HG03558 (cell line): ENCODE data around the gene OBI1.
"Not testable (repeated sequence)": the region's sequence is repeated elsewhere in the genome, so short reads cannot be mapped to it uniquely, and the experiment has no call there.

Experiments used
- ATAC-seq: cut with Tn5 transposase; IDR thresholded peaks from one replicate; pipeline ENCODE4 v1.9.1; 2021; ENCODE audit warnings: moderate number of reproducible peaks; ENCODE audit not compliant: unreplicated experiment; ENCODE audit errors: extremely low read depth

The OBI1 gene

DNA sequence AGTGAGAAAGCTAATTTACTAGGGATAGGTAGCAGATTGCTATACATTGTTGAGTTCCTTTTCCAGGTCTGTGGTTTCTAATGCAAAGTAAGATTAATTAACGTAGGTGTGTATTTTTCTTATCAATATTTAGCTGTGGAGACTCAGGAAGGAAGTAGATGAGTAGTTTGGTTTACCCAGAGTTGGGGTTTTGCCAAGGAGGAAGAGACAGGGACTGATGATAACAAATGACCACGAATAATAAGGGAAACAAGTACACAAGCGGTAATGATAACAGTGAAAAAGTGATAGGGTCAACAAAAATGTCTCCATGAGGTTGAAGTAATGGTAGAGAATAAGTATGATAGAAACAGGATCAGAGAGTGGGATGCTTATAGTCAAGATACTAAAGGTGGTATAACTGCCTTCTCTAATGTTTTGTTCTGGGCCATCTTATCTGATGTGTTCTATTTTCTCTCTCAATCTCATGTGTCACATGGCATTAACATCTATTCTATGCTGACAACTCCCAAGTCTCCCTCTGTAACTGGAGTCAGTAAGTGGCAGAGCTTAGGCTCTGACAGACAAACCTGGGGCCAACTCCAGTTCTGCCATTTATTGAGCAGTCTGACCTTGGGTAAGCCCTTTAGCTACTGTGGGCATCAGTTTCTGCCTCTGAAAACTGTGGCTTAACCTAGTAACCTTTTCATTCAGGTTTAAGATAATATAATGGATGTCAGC is 8.8 kb downstream of the OBI1 start:
- no peak for ATAC-seq

DNA sequence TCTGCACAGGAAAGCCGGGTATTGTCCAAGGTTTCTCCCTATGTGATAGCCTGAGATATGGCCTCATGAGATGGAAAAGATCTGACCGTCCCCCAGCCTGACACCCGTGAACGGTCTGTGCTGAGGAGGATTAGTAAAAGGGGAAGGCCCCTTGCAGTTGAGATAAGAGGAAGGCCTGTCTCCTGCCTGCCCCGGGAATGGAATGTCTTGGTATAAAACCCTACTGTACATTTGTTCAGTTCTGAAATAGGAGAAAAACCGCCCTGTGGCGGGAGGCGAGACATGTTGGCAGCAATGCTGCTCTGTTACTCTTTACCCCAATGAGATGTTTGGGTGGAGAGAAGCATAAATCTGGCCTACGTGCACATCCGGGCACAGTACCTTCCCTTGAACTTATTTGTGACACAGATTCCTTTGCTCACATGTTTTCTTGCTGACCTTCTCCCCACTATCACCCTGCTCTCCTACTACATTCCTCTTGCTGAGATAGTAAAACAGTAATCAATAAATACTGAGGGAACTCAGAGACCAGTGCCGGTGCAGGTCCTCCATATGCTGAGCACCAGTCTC is 11.8 kb downstream of the OBI1 start:
- not testable (repeated sequence) for ATAC-seq

DNA sequence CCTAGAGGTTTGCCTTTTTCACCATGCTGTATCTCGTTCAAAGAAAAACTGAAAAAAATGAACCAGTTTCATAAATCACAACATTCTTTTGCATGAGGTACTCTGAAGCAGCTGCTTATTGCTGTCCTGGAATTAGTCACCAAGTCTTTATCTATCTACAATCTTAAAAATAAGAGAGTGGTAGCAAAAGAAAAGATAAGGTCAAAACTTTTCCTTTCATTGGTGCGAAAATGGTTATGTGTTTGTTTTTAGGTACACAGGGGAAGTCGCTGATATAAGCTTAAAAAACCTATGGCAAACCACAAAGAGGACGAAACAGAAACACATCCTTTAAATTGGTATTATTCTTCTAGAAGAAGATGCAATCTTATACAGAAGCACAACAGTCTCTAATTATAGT is 20.7 kb downstream of the OBI1 start:
- ATAC-seq, result no peak

DNA sequence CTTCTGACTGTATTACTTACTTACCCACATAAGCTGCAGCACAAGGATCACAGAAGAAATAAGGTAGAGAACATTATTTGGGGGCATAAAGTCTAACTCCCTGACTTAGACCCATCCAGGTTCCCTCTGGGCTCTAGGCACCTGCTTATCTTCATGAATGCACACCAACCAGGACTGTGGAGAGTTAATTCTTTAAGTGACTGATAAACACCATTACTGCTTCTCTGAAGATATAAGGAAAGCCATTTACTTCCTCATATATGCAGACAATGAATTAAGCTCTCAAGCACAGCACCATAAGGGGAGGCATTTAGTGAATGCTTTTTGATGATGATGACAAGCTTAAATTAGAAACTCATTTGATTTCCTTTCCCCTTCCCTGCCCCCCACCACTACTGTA is 22.5 kb downstream of the OBI1 start:
- no peak for ATAC-seq

DNA sequence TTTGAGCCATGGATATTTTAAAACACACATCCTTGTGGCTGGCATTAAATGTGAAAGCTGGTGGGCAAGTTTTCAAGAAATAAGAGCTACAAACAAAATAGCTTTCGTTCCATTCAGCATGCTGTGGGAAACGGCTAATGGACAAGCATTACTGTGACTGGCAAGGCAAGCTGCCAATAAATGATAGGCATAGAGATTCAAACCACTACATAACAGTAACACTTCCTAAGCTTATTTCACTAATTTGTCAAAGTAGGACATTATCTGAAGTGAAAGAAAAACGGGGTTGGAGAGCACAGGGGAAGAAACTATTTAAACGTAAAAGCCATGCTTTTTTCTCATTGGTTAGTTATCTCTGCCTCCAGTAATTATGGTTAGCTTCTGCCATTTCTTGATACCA is 26.0 kb downstream of the OBI1 start:
- ATAC-seq, result no peak

DNA sequence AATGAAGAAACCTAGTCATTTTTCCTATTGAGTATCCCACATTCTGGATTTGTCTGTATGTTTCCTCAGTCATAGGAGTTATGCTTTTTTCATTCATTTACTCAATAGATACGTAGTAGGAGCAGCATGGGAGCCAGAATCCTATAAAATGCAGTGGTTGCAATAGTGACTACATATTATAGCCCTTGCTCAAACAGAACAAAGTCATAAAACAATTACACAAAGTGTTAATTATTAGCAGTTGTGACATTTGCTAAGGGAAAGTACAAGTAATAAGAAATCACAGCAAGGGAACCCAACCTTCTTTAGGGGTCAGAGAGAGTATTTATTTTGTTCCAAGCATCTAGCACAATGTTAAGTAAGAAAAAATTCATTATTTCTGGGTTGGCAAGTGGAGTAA is 27.9 kb downstream of the OBI1 start:
- ATAC-seq, result no peak

DNA sequence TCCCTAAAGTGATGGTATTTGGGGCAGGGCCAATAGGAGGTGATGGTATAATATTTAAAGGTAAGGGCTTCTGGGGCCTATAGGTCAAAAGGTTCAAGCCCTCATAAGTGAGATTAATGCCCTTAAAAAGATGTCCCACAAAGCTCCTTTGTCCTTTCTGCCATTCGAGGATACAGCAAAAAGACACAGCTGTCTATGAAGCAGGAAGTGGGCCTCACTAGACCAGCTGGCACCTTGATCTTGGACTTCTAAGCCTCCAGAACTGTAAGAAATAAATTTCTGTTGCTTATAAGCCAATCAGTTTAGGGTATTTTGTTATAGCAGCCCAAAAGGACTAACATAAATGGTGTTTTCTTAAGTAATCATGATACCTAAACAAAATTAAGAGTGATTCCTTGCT is 28.4 kb downstream of the OBI1 start:
- ATAC-seq, result no peak

DNA sequence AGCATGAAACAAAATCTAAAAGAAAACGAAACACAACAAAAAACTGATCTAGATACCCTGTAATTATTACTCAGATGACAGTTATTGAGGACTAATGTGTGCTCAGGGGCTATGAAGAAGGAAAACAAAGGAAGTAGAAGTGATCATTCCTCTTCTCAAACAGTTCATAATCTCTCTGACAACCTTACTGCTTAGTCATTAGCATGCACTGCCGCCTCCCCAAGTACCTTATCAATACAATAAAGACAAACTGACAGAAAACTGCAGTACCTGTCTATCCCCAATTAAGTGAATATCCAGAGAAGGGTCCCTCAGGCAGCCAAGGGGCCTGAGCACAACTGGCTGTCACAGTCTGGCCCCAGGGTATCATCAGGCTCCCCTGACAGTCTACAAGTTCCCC is 33.6 kb downstream of the OBI1 start:
- ATAC-seq, result no peak

DNA sequence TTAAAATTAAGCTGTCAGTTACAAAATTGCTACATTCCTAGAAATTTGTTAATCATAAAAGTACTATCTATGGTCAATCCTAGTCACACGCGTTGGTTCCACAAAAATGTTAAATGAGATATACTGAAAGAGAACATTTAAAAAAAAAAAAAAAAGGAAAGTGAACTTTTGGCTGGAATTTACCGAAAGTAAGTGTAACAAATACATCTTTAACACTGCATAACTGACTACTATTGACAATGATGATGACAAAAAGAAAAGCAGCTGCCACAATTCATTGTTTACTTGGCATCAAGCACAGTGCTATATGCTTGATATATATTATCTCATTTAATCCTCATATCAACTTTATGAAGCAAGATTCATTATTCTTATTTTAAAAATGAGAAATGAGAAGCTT is 35.8 kb downstream of the OBI1 start:
- no peak for ATAC-seq

DNA sequence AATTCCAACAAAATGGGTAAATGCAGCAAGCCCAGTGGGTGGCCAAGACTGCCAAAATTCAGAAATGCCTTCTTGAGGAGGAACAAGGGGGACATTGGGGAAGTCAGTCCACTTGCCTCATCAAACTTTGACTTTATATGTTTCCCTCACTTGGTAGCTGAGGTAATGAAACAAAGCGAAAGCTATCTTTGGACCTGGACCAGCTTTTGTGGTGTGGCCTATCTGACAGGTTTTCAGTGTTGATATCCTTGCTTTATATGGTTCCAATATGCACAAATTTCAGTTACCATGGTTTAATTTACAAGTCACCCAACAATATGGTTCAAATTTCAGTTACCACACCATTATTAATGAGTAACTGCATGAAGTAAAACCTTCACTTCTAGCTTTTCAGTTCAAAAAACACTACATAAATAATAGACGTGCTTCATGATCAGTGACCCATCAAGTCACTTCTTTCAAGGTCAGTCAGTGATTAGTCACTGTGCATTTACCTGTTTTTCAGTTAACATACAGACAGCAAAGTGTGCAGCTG is 38.0 kb downstream of the OBI1 start:
- no peak for ATAC-seq

DNA sequence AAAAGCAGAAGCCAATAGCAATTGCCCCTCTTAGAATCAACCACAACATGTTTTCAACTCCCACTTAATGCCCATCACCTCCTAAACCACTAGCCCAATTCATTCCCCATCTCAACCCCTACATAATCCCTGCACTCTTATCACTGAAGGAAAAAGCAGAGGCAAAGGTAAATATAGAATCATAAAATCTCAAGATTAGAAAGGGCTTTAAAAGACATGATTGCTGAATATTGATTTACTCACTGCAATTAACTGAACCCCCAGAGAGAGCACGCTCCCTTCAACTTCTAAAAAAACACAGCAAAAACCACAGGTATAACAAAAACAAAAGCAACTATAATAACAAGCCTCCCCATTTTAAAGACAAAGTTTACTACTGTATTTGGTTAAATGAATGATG is 40.5 kb downstream of the OBI1 start:
- no peak for ATAC-seq

DNA sequence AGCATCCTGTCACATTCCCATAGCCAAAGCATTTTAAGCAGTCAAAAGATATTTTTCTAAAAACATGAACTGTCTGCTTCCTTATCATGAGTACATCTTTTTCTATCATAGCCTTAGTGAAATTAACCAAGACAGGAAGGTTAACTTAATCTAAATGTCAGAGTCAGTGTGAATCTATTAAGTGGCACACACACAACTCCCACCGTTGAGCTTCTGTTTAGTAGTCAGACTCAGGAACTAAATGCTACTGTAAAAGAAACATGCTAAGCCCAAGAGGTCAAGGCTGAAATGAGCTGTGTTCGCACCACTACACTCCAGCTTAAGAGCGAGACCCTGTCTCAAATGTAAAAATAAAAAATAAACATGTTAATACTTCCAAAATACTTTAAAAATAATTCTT is 47.9 kb downstream of the OBI1 start:
- ATAC-seq, result no peak

DNA sequence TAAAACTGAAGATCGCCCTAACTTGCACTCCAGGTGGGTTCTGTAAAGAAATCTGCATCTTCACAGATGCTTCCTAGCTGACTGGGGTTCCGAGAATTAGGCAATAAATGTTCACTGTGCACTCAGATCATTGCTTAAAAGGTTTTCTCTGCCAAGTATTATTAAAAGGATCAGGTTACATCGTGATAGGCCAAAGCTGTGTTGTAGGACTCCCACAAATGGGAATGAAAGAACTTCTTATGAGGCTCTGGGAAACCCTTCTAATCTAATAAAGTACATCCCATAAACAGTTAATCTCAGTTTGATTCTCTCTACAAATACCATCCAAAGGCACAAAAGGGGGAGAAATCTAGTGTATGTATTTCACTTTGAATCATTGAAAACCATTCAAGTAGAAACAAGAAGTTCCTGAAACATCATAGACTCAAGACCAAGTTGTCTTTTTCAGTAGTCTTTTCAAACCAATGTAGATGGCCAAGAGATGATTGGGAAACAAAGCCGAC is 48.5 kb downstream of the OBI1 start:
- ATAC-seq, result no peak

DNA sequence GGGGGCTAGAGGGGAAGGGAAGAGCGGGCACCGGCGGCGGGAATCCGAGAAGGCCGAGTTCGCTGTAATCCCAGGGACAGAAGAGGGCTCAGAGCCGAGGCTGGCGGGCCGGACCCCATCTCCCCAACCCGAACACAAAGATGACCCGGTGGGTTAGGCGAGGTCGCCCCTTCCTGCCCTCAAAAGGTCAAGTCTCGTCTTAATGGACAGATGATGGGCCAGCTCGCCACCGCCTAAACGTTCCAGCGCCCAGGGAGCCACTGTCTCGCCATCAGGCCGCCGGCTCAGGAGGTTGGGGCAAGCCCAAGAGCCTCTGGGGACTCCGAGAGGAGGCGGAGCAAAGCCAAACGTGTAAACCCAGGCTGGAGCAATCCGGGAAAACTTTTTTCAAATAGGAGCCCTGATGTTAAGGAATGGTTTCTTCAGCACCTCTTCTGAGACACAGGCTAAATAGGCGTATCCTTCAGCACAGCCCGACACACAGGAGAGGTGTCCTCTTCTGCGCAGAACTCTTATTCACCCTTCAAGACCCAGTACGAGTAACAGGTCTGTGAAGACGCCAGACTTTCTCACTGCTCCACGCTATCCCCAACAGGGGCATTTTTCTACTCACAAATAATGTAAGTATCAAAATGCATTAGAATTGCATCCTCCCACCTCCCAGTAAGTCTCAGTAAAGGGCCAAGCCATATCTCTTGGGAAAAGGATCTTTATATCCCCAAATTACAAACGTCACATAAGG is 49.3 kb downstream of the OBI1 start:
- ATAC-seq, result no peak

DNA sequence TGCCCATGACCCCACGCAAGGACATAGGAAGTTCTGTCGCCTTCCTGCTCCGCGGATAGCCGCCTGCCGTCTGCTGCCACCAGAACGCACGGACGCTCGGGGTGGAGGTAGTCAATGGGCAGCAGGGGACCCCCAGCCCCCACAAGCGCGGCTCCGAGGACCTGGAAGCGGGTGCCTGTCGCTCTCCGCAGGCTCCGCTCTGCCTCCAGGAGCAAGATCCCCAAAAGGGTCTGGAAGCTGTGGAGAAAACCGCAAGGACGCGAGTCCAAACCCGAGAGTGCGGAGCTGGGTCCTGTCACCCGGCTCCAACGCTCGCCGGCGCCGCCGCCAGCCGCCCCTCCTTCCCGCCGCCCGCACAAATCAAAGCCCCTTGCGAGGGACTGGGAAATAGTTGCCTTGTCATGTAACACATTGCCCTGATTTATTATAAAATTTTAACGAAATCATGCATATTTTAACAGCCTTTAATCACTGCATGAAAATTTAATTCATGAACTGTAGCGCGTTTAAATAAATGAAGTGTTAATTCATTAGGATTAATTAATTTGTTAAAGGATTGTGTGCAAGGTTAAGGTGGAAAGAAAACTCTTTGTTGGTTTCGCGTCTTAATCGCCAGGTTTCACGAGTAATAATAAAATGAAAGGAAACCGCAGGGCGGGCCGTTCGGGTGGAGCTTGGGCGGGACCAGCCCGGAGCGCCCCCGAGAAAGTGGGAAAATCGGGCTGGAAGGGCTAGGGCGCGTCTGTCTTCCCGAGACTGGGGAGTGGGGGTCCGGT is 50.1 kb downstream of the OBI1 start:
- ATAC-seq, result no peak

DNA sequence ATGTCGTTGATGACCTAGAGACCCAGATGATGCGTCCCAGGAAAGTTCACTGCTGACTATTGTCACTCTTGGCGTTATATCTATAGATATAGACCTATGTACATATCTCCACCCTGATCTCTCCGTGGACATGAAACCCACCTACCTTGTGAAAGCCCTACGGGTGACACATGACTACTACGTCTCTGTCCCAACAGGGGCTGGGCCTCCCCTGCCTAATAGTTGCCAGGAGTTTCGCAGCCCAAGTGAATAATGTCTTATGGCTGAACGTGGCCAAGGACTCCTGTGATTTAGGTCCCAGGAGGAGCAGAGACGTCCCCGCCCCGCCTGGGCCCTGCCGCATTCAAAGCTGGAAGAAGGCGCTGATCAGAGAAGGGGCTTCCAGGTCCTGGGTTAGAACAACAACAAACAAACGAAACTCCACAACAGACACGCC is 50.7 kb downstream of the OBI1 start:
- no peak for ATAC-seq

DNA sequence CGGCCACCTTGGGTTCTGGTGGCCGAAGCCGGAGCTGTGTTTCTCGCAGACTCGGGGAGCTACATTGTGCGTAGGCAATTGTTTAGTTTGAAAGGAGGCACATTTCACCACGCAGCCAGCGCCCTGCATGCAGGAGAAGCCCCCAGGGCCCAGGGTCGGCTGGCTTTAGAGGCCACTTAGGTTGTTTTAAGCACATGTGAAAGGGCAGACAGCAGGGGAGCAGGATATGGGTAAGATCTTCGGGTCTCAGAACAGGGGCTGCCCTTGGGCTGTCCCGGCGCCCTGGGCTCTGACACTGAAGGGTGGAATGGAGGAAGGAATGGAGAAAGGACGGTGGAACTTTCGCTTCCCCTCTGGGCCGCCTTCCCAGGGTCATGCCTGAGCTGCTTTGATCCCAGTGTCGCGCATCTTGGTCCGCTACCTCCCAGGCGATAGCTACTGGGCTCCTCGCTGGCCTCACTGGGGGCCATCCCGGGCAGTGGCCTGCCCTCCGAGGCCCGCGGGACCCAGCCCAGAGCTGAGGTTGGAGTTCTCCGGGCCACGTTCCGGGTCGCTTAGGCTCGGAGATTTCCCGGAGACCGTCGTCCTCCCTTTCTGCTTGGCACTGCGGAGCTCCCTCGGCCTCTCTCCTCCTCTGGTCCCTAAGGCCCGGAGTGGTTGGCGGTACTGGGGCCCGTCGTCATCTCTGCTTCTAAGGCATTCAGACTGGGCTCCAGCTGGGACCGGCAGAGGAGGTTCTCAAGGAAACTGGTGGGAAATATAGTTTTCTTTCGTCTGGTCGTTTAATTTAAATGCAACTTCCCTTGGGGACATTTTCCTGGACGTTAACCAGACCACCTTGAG is 51.3 kb downstream of the OBI1 start:
- no peak for ATAC-seq

DNA sequence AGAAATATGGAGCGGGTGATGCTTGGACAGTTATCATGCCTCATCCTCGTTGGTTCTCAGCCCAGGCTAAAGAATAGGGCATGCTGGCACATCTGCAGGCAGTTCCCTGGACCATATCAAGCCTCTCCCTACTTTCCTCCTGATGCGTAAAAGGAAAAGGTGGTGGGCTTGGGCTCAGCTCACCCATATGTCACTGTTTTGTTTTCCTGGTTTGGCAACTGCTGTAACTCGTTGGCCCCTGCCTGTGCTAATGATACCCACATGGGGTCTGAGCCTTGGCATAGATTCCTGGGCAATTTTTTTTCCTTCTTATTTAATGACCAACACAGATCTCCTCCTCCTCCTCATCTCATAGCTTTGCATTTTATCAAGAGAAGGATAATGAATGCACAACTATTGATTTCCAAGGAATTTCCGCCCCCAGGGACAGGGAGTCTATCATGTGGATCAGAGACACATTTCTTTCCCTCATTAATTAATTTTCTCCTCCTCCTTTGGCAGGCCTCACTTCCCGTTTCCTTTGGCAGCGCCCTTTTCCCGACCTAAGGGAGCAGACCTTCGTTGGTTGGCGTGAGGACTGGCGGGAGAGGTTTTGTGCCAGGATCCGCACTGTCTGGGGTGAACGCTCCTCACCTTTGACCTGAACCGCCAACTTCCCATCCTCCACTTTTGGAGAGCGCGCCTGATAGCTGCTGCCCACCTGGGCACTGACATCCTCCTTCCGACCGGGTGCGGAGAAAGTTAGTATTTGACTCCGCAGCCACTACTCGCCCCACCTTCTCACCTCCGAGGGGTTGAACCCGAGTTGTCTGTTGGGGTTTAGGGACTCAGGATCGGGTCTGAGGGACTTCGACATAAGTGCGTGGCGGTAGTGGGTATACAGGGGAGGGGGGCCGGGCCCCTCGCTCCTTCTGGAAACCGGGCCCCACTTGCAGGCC is 52.2 kb downstream of the OBI1 start:
- ATAC-seq, result no peak
